Testis (tissue), 2 donors: Measurements from ENCODE around the gene PLXND1.

Experiments
- CTCF ChIP-seq, 3 experiments: fragments of 450-650 bp in 2 of 3; fragments of 200-600 bp in 1 of 3; sonication (generic) in 1 of 3; IDR thresholded peaks; one replicate each; pipeline ENCODE4 v1.5.1; 2016 to 2019; ENCODE audit warnings: antibody characterized with exemption in 3 of 3, mild to moderate bottlenecking in 2 of 3, moderate library complexity in 1 of 3
- POLR2A ChIP-seq: fragments of 450-650 bp; IDR thresholded peaks from one replicate; pipeline ENCODE4 v1.6.1; 2017; ENCODE audit warnings: antibody characterized with exemption, mild to moderate bottlenecking, moderate library complexity

GRCh38 chr3:129648391-129648790 is 41.9 kb upstream of the PLXND1 start:
- TF ChIP-seq CTCF (IDR thresholded peaks at IDR 0.05) (no peak), POLR2A (no peak)
